Thyroid gland (tissue), 4 donors: Measurements from ENCODE around the gene SLC25A20.
A peak's percentile ranks its signal among the peaks of the same experiment; 100 is the strongest.

Experiments
- CTCF ChIP-seq, 6 experiments: fragments of 200-600 bp in 3 of 6; fragments of 450-650 bp in 3 of 6; sonication (generic) in 3 of 6; IDR thresholded peaks; one replicate each; pipeline ENCODE4 v1.5.1; 2016 to 2019; ENCODE audit warnings: antibody characterized with exemption in 6 of 6, mild to moderate bottlenecking in 2 of 6, inconsistent platforms in 1 of 6, moderate library complexity in 1 of 6
- POLR2A ChIP-seq, 2 donors: fragments of 450-650 bp; IDR thresholded peaks; one replicate each; pipeline ENCODE4 v1.6.1; 2017; ENCODE audit warnings: antibody characterized with exemption in 2 of 2, mild to moderate bottlenecking in 2 of 2, moderate library complexity in 1 of 2

GRCh38 chr3:48847504-48848423 lies 50.9 kb downstream of the SLC25A20 start, which contains the start of gene PRKAR2A:
- TF ChIP-seq CTCF (IDR thresholded peaks at IDR 0.05) (no peak), POLR2A (IDR thresholded peaks at IDR 0.05) (peak in 1 of 2 donors; percentile 90)
